Prostate gland (tissue), 2 donors: ENCODE results near the gene RNASEH2B.

Source experiments
- POLR2A ChIP-seq: fragments of 450-650 bp; IDR thresholded peaks from one replicate; pipeline ENCODE4 v1.6.1; 2016; ENCODE audit warnings: antibody characterized with exemption, mild to moderate bottlenecking
- TF ChIP-seq, protein P1 (sequence below), 4 experiments: fragments of 200-600 bp in 2 of 4; fragments of 450-650 bp in 2 of 4; sonication (generic) in 2 of 4; IDR thresholded peaks; 1 replicate in 3 of 4; 2 replicates in 1 of 4; pipeline ENCODE4 v1.5.1; 2016 to 2019; ENCODE audit warnings: antibody characterized with exemption in 4 of 4, mild to moderate bottlenecking in 2 of 4, moderate library complexity in 2 of 4

DNA sequence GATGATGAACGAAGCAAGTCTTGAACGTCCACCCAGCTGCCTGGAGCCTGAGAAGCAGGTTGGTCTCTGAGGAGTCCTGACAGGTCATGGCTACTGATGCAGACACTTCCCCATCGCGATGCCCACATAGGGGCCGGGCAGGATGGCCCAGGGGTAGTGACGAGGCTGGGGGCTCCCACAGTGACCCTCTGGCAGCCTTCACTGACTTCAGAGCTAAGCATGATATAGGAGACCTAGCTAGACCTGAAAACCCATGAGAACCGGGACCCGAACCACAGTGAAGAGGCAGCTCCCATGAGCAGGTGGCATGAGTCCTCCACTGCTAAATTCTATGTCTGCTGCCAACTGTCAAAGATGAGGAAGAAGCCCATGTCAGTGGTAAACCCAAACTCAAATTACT lies 91.7 kb downstream of the RNASEH2B start:
- TF ChIP-seq POLR2A = no peak
- TF ChIP-seq, protein P1, sequence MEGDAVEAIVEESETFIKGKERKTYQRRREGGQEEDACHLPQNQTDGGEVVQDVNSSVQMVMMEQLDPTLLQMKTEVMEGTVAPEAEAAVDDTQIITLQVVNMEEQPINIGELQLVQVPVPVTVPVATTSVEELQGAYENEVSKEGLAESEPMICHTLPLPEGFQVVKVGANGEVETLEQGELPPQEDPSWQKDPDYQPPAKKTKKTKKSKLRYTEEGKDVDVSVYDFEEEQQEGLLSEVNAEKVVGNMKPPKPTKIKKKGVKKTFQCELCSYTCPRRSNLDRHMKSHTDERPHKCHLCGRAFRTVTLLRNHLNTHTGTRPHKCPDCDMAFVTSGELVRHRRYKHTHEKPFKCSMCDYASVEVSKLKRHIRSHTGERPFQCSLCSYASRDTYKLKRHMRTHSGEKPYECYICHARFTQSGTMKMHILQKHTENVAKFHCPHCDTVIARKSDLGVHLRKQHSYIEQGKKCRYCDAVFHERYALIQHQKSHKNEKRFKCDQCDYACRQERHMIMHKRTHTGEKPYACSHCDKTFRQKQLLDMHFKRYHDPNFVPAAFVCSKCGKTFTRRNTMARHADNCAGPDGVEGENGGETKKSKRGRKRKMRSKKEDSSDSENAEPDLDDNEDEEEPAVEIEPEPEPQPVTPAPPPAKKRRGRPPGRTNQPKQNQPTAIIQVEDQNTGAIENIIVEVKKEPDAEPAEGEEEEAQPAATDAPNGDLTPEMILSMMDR (IDR thresholded peaks at IDR 0.05) = no peak
